Measurements from ENCODE around the gene GASK1A.
"Not testable (repeated sequence)": the region's sequence is repeated elsewhere in the genome, so short reads cannot be mapped to it uniquely, and the experiment has no call there.

GASK1A gene

GRCh38 chr3:43032646-43033628, 53.8 kb downstream of the GASK1A start:
- no peak for DNase-seq

DNA sequence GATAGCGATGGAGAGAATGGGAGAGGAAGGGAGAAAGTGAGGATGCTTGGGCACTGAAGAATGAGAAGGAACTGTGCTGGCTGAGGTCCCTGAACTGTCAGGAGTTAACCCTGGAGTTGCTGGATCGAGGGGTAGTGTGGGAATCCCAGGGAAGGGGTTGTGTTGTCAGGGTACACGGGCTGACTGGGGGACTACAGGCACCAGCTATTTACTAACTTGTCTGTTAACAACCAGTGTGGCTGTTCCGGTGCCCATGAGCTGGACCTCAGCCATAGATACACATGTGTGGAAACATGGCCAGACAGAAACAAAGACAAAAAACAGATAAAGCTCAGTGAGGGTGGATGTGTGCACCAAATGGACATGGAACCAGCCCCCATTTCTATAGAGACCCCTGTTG, 55.1 kb downstream of the GASK1A start:
- no peak for DNase-seq

DNA sequence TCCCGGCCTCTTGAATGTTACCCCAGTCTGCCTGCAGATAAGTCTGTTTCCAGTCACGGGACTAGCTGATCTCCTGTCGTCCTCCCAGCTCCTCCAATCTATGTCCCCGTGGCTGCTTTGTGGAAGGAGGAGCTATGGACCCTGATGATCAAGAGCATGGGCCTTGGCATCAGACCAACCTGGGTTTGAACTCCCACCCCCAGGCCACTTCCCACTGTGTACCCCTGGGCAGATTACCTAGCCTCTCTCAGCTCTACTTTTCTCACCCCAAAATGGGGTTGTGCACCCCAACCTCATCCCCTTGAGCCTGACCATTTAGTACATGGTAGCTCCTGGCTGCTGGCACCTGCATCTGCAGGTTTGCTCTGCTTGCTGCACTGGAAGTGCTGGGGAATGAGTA, 55.8 kb downstream of the GASK1A start:
- DNase-seq = no peak

DNA sequence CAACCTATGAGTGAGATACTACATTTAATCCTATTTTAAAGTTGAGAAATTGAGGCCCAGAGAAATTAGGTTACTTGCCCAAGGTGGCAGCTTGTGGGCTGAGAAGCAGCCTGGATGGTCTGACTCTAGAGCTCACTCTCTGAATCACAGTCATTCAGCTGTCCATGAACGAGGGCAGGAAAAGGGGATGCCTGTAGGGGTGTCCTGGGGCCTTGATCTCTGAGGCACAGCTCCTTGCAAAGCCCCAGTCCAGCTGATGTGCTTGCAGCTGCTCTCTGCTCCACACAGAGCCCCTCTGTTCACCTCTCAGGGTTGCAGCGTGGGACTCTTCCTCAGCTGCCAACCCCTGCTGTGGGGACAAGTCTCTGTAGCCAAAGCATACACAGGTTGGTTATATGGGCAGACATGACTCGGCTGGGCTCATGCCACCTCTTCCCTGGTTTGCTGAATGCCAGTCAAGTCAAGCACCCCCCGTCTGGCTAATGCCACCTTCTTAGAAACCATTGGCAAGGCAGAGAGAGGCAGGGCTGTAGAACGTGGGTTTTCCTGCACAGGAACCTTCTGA, 56.8 kb downstream of the GASK1A start:
- DNase-seq = no peak

GRCh38 chr3:43036621-43037423, 57.7 kb downstream of the GASK1A start:
- DNase-seq = no peak

DNA sequence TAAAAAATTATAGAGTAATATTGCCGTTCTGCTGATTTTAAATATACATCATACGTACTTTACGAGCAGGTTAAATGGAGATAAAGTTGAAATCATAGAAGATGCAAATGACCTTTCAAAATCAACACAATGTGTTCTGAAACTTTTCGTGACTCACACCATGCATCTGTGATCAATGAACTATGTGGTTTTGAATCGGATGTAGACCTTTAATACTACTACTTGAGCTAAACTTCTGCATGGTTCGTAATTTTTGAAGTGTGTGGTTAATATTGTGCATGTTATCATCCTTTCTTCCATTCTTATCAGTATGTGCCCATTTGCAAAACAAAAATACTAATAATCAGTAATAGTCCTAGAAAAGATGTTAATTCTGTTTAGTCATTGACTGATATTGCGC, 58.9 kb downstream of the GASK1A start:
- no peak for DNase-seq

GRCh38 chr3:43041517-43041916, 62.4 kb downstream of the GASK1A start:
- no peak for DNase-seq

- no peak for DNase-seq
Measured at GRCh38 chr3:43043071-43043766, 64.1 kb downstream of the GASK1A start.

DNA sequence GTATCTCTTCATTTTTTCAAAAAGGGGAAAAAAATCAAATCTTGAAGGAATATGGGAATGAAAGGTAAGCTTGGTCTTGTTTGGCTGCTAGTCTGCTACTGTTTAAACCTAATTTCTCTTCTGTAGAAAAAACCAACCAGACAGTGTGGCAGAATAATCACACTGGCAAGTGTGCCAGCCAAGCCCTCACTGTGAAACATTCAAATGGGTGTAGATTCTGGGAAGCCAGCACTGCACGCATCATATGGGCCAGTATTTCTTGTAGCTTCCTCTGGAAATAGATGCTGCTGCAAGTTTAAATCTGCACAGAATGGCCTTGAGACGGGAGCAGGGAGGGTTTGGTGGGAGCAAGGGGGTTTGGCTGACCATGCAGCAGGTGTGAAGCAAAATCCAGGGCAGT, 64.7 kb downstream of the GASK1A start:
- no peak for DNase-seq

- not testable (repeated sequence) for DNase-seq
Measured at GRCh38 chr3:43045079-43045478, 66.0 kb downstream of the GASK1A start.

GRCh38 chr3:43046583-43046982, 67.5 kb downstream of the GASK1A start:
- DNase-seq = no peak

DNA sequence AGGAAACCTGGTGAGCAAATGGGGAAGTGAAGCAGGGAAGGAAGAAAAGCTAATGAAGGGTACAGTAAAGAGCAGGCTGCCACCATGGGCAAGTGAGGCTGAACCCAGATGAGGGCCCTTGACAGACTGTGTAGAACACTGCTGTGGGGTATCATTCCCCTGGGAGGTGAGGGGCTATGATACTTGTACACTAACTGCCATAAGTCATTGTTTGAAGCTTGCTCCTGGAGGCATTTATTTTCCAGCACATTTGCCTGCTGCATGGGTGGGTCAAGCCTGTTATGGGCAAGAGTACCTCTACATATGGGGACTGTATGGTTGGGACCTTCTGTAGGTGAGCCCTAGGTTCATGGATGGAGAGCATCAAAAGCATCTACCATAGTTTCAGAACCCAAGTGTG, 69.4 kb downstream of the GASK1A start:
- DNase-seq = no peak

DNA sequence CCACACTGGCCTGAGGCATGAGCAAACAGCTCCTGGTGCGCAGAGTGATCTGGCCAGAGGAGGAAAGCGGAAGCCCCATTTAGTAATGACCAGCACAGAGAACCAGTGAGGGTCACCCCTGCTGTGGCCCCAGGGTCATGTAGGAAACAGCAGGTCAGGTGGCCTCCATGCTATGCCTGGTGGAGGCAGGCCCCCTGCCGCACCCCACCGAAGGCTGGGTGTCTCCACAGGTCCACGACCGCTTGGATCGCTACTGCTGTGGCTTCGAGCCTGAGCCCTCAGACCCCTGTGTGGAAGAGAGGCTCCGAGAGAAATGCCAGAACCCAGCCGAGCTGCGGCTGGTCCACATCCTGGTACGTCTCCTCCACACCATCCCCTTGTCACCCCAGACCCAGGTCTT, 74.2 kb downstream of the GASK1A start:
- no peak for DNase-seq

DNA sequence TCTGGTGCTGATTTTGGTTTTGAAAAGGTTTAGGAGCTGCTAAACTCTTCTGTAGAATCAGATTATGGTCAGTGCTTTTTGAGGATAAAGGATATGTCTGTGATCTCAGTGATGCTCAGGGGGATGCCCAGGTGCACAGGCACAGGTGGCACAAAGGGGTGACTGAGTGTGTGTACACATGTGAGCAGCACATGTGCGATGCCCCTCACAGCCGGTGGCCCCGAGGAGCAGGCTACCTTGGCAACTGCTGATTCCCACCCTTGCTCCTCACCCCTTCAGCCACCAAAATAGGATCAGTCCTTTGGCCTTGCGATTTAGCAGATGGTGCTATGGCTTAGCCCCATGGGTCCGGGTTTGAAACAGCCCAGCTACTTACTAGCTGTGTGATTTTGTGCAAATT, 75.6 kb downstream of the GASK1A start:
- DNase-seq = no peak

GRCh38 chr3:43055393-43055792, 76.3 kb downstream of the GASK1A start:
- DNase-seq = no peak

- DNase-seq = no peak
Measured at GRCh38 chr3:43055806-43056770, 77.0 kb downstream of the GASK1A start.

- no peak for DNase-seq
Measured at GRCh38 chr3:43059456-43059855, 80.3 kb downstream of the GASK1A start.

DNA sequence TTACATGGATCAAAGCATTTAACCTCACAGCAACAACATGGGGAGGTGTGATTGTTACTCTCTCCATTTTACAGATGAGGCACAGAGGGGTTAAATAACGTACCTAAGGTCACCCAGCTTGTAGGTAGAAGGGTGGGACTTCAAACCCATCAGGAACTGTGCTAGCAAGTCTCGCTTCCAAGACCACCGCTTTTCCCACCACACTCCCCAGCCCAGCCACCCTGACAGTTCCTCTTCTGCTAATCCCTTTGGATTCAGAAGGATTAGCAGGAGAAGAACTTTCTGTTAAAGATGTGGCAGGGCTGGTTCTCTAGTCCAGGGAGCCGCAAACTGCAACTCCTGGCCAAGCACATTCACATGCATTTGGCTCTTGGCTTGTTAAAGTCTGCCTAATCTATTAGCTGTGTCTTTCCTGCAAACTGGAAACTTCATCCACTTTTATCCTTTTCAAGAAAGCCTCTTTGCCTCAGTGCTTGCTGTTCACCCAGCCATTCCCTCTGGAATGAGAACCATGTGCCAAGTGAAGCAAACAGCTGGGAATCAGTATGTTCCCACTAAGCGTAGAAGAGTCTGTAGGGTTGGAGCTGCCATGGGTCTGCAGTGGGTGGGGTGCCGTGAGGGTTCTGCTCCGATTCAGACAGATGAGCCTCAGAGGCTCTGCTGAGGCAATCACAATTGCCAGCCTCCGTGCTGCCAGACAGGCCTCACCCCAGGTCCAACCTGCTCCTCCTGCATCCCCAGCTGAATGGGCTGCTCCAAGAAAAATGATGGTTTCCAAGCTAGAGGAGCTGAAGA, 82.2 kb downstream of the GASK1A start:
- DNase-seq = no peak

DNA sequence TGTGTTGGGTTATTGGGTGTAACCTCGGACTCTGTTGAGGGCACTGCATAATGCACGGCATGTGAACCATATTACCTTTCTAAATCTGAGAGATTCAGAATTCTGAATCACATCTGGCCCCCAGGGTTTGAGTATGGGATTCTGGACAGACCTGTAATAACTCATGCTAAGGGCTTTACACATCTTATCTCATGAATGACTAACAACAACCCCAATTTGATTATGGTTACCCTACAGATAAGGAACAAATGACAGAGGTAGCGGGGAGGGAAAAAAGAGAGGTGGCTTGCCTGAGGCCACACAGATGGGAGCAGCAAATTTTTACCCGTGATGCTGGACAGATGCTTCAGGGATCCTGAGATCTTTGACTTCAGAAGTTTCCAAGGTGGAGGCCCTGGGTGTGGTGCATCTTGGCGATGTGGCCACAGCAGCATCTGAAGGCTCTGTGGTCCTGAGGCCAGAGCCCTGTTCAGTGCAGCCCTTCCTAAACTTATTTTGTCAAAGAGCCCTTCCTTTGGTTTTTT, 83.0 kb downstream of the GASK1A start:
- DNase-seq = no peak

DNA sequence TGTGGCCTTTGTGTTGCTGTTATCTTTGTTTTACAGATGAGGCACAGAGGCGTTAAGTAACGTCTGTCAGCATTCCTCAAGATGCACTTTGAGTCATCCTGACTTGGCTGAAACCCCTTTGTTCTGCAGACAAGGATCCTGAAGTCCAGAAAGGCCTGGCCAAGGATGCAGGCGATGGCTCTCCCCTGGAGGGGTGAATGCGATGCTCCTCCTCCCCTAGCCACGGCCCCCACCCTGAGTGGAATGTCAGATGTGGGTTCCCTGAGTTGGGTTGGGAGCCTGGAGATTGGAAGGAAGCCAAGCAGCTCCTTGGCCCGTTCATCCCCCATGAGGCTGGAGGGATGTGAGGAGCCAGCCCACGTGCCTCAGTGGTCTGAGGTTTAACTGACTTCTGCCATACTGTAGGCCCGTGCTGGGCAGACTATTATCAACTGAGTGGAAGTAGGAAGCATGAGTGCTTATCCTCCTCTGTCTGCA, 83.5 kb downstream of the GASK1A start:
- DNase-seq = no peak
